Measurements from ENCODE around the gene GPC5.
"Not testable (repeated sequence)": the region's sequence is repeated elsewhere in the genome, so short reads cannot be mapped to it uniquely, and the experiment has no call there.

Gene GPC5

DNA sequence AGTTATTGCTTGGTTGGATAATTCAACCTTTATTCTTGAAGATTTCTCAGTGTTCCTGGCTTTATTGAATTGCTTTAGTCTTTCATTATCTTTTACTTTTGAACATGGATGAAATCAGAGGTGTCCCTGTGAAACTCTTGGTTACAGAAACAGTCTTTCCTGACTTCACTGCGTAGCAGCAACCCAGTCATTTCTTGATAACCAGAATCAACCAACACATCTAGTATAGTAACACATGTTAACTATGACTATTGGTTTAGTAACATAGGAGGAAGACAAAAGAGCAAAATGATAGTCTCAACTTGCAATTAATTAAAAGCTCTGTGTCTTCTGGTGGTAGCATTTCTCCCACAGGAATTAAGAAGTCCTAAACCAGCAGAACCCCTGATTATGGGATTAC lies 393.6 kb downstream of the GPC5 start:
- H3K4me1 ChIP-seq (ENCODE audit: control insufficient read depth, insufficient read depth, low read length) = no peaks in the 10 kb centered on the region
- CTCF ChIA-PET = no interaction called here
- no peak overlapping the region for H3K27ac ChIP-seq (ENCODE audit: extremely low read depth, low read depth, low read length)
- no peaks in the 10 kb centered on the region for H3K9me3 ChIP-seq (ENCODE audit: control insufficient read depth, insufficient read depth, low read depth, low read length)
- no peak overlapping the region for H3K4me3 ChIP-seq (ENCODE audit: low read depth, low read length)
- H3K36me3 ChIP-seq (ENCODE audit: control insufficient read depth in 2 of 2, insufficient read depth in 1 of 2, low read length in 2 of 2) = no peaks in the 10 kb centered on the region
- TF ChIP-seq, protein P1, sequence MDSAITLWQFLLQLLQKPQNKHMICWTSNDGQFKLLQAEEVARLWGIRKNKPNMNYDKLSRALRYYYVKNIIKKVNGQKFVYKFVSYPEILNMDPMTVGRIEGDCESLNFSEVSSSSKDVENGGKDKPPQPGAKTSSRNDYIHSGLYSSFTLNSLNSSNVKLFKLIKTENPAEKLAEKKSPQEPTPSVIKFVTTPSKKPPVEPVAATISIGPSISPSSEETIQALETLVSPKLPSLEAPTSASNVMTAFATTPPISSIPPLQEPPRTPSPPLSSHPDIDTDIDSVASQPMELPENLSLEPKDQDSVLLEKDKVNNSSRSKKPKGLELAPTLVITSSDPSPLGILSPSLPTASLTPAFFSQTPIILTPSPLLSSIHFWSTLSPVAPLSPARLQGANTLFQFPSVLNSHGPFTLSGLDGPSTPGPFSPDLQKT (IDR thresholded peaks at IDR 0.05; ENCODE audit: borderline replicate concordance, low read depth, low read length) = no peak
- TF ChIP-seq RBAK (tag by site-specific recombination; IDR thresholded peaks at IDR 0.05) (no peak), KLF16 (tag by site-specific recombination; IDR thresholded peaks at IDR 0.05) (no peak), ZNF324 (tag by site-specific recombination; IDR thresholded peaks at IDR 0.05) (no peak), ZNF133 (tag by site-specific recombination; IDR thresholded peaks at IDR 0.05) (no peak), ZNF514 (tag by site-specific recombination; IDR thresholded peaks at IDR 0.05) (no peak), ZNF16 (tag by site-specific recombination; IDR thresholded peaks at IDR 0.05; ENCODE audit: low read depth) (no peak), KLF1 (tag by site-specific recombination; IDR thresholded peaks at IDR 0.05) (no peak), BCL11B (tag by site-specific recombination; IDR thresholded peaks at IDR 0.05; ENCODE audit: low read depth) (no peak)
- POLR2A ChIA-PET = no interaction called here

DNA sequence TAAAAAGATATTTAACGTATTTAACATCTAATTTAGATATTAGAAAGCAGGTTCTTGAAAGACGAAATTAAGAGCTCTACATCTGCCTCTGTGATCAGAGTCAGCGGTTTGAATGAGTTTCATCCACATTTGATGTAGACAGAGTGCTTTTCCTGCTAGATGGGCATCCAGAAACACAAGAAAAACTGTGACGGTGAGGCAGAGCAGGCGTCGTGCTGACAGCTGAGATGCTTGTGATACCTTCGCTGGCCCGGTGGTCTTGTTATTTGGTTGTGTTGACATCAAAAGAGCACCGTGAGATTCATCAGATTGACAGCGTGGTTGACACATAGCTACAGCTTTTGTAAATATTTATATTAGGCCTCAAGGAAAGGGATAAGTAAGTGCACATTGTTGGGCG lies 399.1 kb downstream of the GPC5 start:
- H3K36me3 ChIP-seq (ENCODE audit: control insufficient read depth in 2 of 2, insufficient read depth in 1 of 2, low read length in 2 of 2) = no peaks in the 10 kb centered on the region
- no peak overlapping the region for H3K4me3 ChIP-seq (ENCODE audit: low read depth, low read length)
- TF ChIP-seq ZFHX2 (tag by site-specific recombination; conservative IDR thresholded peaks at IDR 0.05) (no peak), HOXC10 (CRISPR knock-in tag; IDR thresholded peaks at IDR 0.05) (no peak), OVOL3 (tag by site-specific recombination; IDR thresholded peaks at IDR 0.05) (no peak), ZNF366 (tag by site-specific recombination; conservative IDR thresholded peaks at IDR 0.05) (no peak), ZNF311 (tag by site-specific recombination; IDR thresholded peaks at IDR 0.05; ENCODE audit: borderline replicate concordance) (no peak), YY1 (tag by site-specific recombination; IDR thresholded peaks at IDR 0.05) (no peak)
- TF ChIP-seq, protein P2, sequence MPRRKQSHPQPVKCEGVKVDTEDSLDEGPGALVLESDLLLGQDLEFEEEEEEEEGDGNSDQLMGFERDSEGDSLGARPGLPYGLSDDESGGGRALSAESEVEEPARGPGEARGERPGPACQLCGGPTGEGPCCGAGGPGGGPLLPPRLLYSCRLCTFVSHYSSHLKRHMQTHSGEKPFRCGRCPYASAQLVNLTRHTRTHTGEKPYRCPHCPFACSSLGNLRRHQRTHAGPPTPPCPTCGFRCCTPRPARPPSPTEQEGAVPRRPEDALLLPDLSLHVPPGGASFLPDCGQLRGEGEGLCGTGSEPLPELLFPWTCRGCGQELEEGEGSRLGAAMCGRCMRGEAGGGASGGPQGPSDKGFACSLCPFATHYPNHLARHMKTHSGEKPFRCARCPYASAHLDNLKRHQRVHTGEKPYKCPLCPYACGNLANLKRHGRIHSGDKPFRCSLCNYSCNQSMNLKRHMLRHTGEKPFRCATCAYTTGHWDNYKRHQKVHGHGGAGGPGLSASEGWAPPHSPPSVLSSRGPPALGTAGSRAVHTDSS (tag by site-specific recombination; IDR thresholded peaks at IDR 0.05) = no peak
- TF ChIP-seq, protein P3, sequence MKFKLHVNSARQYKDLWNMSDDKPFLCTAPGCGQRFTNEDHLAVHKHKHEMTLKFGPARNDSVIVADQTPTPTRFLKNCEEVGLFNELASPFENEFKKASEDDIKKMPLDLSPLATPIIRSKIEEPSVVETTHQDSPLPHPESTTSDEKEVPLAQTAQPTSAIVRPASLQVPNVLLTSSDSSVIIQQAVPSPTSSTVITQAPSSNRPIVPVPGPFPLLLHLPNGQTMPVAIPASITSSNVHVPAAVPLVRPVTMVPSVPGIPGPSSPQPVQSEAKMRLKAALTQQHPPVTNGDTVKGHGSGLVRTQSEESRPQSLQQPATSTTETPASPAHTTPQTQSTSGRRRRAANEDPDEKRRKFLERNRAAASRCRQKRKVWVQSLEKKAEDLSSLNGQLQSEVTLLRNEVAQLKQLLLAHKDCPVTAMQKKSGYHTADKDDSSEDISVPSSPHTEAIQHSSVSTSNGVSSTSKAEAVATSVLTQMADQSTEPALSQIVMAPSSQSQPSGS (tag by site-specific recombination; IDR thresholded peaks at IDR 0.05; ENCODE audit: low read depth) = no peak
- TF ChIP-seq, protein P4, sequence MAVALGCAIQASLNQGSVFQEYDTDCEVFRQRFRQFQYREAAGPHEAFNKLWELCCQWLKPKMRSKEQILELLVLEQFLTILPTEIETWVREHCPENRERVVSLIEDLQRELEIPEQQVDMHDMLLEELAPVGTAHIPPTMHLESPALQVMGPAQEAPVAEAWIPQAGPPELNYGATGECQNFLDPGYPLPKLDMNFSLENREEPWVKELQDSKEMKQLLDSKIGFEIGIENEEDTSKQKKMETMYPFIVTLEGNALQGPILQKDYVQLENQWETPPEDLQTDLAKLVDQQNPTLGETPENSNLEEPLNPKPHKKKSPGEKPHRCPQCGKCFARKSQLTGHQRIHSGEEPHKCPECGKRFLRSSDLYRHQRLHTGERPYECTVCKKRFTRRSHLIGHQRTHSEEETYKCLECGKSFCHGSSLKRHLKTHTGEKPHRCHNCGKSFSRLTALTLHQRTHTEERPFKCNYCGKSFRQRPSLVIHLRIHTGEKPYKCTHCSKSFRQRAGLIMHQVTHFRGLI (tag by site-specific recombination; IDR thresholded peaks at IDR 0.05) = no peak
- POLR2A ChIA-PET = no interaction called here
- H3K4me1 ChIP-seq (ENCODE audit: control insufficient read depth, insufficient read depth, low read length) = no peaks in the 10 kb centered on the region
- no peaks in the 10 kb centered on the region for H3K9me3 ChIP-seq (ENCODE audit: control insufficient read depth, insufficient read depth, low read depth, low read length)
- H3K27ac ChIP-seq (ENCODE audit: extremely low read depth, low read depth, low read length) = no peak overlapping the region
- CTCF ChIA-PET = no interaction called here

DNA sequence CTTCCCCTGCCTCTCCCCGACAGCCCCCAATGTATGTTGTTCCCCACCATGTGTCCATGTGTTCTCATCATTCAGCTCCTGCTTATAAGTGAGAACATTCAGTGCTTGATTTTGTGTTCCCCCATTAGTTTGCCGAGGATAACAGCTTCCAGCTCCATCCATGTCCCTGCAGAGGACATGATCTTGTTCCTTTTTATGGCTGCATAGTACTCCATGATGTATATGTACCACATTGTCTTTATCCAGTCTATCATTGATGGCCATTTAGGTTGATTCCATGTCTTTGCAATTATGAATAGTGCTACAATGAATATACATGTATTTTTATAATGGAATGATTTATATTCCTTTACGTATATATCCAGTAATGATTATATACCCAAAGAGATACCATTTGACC lies 399.9 kb downstream of the GPC5 start:
- H3K4me1 ChIP-seq (ENCODE audit: control insufficient read depth, insufficient read depth, low read length); H3K4me3 ChIP-seq (ENCODE audit: low read depth, low read length); POLR2A ChIA-PET; H3K36me3 ChIP-seq (ENCODE audit: control insufficient read depth in 2 of 2, insufficient read depth in 1 of 2, low read length in 2 of 2); CTCF ChIA-PET; H3K27ac ChIP-seq (ENCODE audit: extremely low read depth, low read depth, low read length); H3K9me3 ChIP-seq (ENCODE audit: control insufficient read depth, insufficient read depth, low read depth, low read length): not testable (repeated sequence)

DNA sequence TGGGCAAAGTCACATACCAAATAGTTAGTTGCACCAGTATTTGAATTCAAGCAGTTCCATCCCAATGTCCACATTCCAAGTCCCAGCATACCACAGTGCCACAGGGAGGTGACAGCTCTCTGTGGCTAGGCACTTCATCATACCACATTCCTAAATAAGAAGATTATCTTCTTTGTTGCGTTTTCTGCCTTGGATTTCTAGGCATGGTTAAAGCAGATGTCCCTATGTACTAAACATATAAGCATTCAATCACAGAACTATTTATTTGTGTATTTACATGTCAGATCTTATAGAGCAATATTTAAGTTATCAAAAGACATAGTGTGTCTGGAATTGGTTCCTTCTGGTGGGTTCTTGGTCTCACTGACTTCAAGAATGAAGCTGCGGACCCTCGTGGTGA lies 403.4 kb downstream of the GPC5 start:
- H3K9me3 ChIP-seq (ENCODE audit: control insufficient read depth, insufficient read depth, low read depth, low read length); CTCF ChIA-PET: not testable (repeated sequence)

More for the DNA sequence above, 403.4 kb downstream of the GPC5 start:
- H3K4me1 ChIP-seq (ENCODE audit: control insufficient read depth, insufficient read depth, low read length); H3K4me3 ChIP-seq (ENCODE audit: low read depth, low read length); H3K27ac ChIP-seq (ENCODE audit: extremely low read depth, low read depth, low read length); POLR2A ChIA-PET; H3K36me3 ChIP-seq (ENCODE audit: control insufficient read depth in 2 of 2, insufficient read depth in 1 of 2, low read length in 2 of 2): not testable (repeated sequence)

Measured in HEK293 (cell line).